Omental fat pad (tissue), 4 donors: ENCODE measurements around the gene SLAMF6. TPM values are rescaled to one million over a fixed set of nuclear protein-coding genes. Genes with fewer than 3 reads are reported as not detected.

Source experiments
- ATAC-seq: fragments of 150-250 bp; one replicate; pipeline ENCODE4 v1.9.1; 2016; ENCODE audit warnings: mild to moderate bottlenecking, moderate library complexity; ENCODE audit not compliant: low FRiP score
- DNase-seq: peaks from one replicate; pipeline ENCODE4 v3.0.0-alpha.2; 2019; ENCODE audit warnings: low spot score
- total RNA-seq, 4 donors: library from RNA; depleted of rRNA; stranded (reverse); fragments of >200 nt; gene quantifications; one replicate each; pipeline ENCODE4 v1.1.0, GENCODE V29; 2016
- TF ChIP-seq, protein P1 (sequence below), 3 donors: fragments of 450-650 bp; IDR thresholded peaks; one replicate each; pipeline ENCODE4 v1.5.1; 2016 to 2017; ENCODE audit warnings: antibody characterized with exemption in 3 of 3, mild to moderate bottlenecking in 3 of 3, moderate library complexity in 2 of 3

The SLAMF6 gene
- total RNA-seq, 4 donors from 2014 or later, result 1.5 to 4.9 (median 2.9) TPM

DNA sequence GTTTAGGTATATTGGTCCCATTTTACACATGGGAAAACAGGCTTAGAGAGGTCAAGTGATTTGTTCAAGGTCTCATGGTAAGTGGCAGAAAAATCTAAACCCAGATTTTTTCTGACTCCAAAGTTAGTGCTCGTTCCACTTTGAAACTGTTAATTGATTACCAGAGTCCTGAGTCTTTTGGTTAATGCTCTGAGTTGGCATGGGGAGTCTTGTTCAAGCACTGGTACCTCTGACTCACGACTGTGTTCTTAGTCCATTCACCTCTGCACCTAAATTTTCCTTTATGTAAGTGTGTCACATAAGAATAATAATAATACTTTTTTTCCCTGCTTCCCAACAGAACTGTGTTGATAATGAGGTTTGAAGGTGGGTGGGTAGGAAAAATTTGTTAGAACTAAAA lies 63.4 kb downstream of the SLAMF6 start:
- DNase-seq, result no peak
- TF ChIP-seq, protein P1, sequence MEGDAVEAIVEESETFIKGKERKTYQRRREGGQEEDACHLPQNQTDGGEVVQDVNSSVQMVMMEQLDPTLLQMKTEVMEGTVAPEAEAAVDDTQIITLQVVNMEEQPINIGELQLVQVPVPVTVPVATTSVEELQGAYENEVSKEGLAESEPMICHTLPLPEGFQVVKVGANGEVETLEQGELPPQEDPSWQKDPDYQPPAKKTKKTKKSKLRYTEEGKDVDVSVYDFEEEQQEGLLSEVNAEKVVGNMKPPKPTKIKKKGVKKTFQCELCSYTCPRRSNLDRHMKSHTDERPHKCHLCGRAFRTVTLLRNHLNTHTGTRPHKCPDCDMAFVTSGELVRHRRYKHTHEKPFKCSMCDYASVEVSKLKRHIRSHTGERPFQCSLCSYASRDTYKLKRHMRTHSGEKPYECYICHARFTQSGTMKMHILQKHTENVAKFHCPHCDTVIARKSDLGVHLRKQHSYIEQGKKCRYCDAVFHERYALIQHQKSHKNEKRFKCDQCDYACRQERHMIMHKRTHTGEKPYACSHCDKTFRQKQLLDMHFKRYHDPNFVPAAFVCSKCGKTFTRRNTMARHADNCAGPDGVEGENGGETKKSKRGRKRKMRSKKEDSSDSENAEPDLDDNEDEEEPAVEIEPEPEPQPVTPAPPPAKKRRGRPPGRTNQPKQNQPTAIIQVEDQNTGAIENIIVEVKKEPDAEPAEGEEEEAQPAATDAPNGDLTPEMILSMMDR (IDR thresholded peaks at IDR 0.05), result no peak
- no peak for ATAC-seq

DNA sequence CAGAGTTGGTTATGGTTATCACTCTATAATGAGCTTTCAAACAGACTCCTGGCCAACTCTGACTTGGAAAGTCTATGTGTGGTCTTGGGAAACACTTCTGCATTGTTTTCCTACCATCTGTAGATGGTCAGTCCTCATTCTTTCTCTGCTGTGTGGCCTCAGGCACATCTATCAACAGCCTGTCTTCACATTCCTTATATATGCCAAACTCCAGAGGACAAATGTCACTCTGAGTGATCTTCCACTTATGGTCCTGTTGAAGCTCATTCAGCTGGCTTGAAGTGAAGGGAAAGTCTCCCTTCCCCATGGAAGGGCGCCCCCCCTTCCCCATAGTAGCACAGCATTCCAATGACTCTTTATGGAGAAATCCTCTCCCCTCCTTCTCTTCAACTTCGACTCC lies 64.0 kb downstream of the SLAMF6 start:
- TF ChIP-seq, protein P1 (IDR thresholded peaks at IDR 0.05), result no peak
- no peak for DNase-seq
- no peak for ATAC-seq

DNA sequence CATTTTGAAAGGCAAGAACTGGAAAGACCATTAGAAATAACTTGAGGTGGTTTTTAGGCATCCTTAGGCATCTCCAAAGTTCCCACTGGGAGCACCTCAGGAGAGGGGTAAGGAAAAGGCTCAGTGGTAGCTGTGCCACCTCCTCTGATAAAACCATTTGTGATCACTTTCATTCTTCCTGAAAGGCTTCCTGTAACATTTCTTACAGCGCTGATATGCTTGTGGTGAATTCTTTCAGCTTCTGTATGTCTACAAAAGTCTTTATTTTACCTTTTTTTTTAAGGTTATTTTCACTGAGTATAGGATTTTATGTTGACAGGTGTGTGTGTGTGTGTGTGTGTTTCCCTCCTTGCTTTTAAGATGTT lies 67.9 kb downstream of the SLAMF6 start:
- DNase-seq (no peak), ATAC-seq (no peak)
- TF ChIP-seq, protein P1 (IDR thresholded peaks at IDR 0.05), result no peak

DNA sequence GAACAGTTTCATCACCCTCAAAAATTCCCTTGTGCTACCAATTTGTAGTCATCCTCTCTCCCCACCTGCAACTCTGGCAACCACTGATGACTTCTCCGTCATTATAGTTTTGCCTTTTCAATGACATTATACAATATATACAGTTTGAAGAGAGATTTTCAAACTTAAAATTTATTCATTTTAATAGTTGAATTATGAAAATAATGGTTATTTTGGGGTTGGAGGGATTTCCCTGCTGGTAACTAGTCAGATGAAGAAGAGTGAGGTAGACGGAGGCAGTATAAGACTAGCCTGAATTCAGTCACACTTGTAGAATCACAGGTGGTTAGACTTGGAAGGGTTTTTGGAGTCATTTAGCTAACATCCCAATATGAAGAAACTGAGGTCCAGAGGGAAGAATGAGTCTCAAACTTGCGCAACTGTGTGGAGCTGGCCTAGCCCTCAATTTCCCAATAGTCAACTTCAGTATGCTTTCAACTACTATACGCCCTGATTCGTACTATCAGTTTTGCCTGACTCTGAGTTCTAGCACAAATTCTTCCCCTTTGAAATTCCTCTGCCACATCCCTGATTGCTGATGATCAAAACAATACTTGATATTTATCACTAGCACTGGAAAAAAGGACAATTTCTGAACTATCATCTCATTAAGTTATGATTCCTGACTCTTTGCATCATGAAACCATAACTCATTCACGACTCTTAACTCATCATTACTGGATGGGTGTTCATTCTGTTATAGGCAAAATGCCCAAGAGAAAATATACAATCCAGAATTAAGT lies 68.5 kb downstream of the SLAMF6 start:
- ATAC-seq, result no peak
- TF ChIP-seq, protein P1 (IDR thresholded peaks at IDR 0.05), result no peak
- DNase-seq, result no peak

DNA sequence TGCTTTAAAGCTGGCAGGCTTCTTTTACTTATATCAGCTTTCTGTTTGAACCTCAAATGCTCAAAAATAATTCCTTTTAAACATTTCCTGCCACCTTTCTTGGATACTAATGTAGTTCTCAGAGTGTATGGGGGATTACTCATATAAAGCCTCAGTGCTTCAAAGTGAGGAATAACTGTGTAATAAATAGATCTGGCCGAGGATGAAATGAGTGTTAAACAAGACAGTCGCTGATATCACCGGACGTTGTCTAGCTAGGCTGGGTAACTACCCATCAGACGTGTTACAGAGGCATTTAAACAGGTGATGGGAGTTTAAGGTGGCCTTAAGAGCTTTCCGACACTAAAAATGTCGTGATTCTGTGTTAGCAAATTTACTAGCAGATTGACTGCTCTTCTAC lies 69.6 kb downstream of the SLAMF6 start:
- DNase-seq, result no peak
- no peak for ATAC-seq
- TF ChIP-seq, protein P1 (IDR thresholded peaks at IDR 0.05), result no peak

DNA sequence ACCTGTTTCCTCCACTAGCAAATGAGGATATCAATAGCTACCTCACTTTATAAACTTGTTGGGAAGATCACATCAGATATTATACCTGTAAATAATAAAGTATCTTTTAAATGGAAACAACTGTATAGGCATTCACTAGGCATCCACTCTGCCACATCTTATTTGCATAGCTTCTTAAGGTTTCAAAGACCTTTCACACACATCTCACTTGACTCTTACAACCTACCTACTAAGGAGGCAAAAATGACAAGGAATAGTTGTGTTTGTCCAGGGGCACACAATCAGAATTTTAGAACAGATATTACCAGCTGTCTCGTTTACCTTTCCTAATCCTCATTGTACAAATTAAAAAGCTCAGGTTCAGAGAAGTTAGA lies 71.2 kb downstream of the SLAMF6 start:
- ATAC-seq, result no peak
- TF ChIP-seq, protein P1 (IDR thresholded peaks at IDR 0.05), result no peak
- DNase-seq, result no peak

DNA sequence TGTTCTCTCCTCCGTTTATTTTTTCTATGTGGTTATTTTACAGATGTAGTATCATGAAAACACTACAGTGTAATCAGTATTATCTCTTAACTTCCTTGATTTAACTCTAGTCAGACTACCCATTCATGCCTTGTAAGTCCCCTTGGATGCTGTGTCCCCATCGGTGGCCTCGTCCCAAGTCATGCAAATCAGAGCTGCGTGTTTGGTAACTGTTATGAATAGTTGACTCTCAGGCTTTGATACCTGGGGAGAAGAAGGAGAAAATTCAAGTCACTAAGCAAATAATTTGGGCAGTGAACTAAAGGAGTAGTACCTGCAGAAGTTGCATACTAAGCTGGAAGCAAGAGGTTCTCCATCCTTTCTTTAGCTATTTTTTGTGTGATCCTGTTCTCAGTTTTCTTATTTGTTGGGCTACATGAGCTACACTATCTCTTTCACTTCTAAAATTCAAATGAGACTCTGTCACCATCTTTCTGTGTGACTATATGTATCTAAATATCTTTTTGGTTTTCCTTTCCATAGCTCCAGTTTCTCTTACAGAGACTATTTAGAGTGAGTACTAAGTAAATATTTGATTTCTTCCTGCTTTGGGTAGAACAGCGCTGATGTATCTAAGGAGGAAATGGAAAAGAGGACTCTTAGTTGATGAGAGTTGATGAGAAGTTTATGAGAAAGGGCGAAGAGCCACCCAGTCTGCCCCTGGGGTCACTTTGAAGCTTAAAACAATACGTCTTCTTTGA lies 71.8 kb downstream of the SLAMF6 start:
- no peak for ATAC-seq
- DNase-seq, result no peak
- TF ChIP-seq, protein P1 (IDR thresholded peaks at IDR 0.05), result no peak
